GM12878 (cell line): Measurements from ENCODE around the gene NADSYN1. TPM values are rescaled to one million over a fixed set of nuclear protein-coding genes. Genes with fewer than 3 reads are reported as not detected.

Experiments used
- ATAC-seq: fragments of 200-7000 bp; cut with Tn5 transposase; 3 replicates; pipeline ENCODE4 v1.9.1; 2020; ENCODE audit warnings: mild to moderate bottlenecking, moderate library complexity
- BruUV-seq: library from RNA; stranded (reverse); fragments of 400-500 nt; replicated peaks from 2 replicates; lab custom pipeline; 2021; lab: Mats Ljungman, UMichigan
- CTCF ChIA-PET: fragments of 300-600 bp; sonication (Branson Sonifier 250); formaldehyde crosslinking; extraction: SDS; loops from one replicate; lab custom pipeline; 2021; ENCODE audit warnings: inconsistent platforms; lab: Yijun Ruan, JAX
- POLR2A ChIA-PET: fragments of 350-600 bp; formaldehyde crosslinking; extraction: SDS; loops from one replicate; lab custom pipeline; 2021; ENCODE audit warnings: inconsistent platforms; lab: Charles Lee
- RAD21 ChIA-PET: fragments of 300-600 bp; sonication (Branson Sonifier 250); formaldehyde crosslinking; loops from one replicate; lab custom pipeline; 2023; ENCODE audit warnings: antibody characterized with exemption; ENCODE audit not compliant: unreplicated experiment; lab: Charles Lee
- SMC1A ChIA-PET: fragments of 300-600 bp; sonication (Branson Sonifier 250); formaldehyde crosslinking; loops from one replicate; lab custom pipeline; 2023; ENCODE audit not compliant: unreplicated experiment, uncharacterized antibody; lab: Charles Lee
- DNase-seq: peaks from one replicate; pipeline ENCODE4 v3.0.0-alpha.2; 2011; ENCODE audit warnings: low read depth, low spot score
- FAIRE-seq: peaks from 3 replicates; lab custom pipeline; 2011; peaks lifted over from hg19 to GRCh38; lab: Jason Lieb, UNC
- H2AFZ ChIP-seq: 2 replicates; pipeline ENCODE4 v1.6.0; 2011; ENCODE audit warnings: low read depth, low read length, control low read depth; ENCODE audit not compliant: control insufficient read depth
- H3K27ac ChIP-seq: 2 replicates; pipeline ENCODE4 v1.5.1; 2011; ENCODE audit warnings: control low read depth; ENCODE audit not compliant: control insufficient read depth, insufficient read depth
- H3K27me3 ChIP-seq, 2 experiments: replicated peaks in 1 of 2; 2 replicates each; pipeline versions ENCODE4 v1.6.0 to v1.6.1; 2011; ENCODE audit warnings: low read length in 1 of 2; ENCODE audit not compliant: control insufficient read depth in 2 of 2, insufficient read depth in 2 of 2
- H3K36me3 ChIP-seq, 2 experiments: 2 replicates each; pipeline ENCODE4 v1.5.1; 2011; ENCODE audit warnings: low read length in 1 of 2; ENCODE audit not compliant: control insufficient read depth in 2 of 2, insufficient read depth in 2 of 2
- H3K4me1 ChIP-seq: 2 replicates; pipeline ENCODE4 v1.6.1; 2011; ENCODE audit warnings: mild to moderate bottlenecking, low read length, moderate library complexity, mixed read lengths; ENCODE audit not compliant: control insufficient read depth, insufficient read depth
- H3K4me2 ChIP-seq: 2 replicates; pipeline ENCODE4 v1.6.0; 2011; ENCODE audit warnings: control low read depth; ENCODE audit not compliant: control insufficient read depth, insufficient read depth
- H3K4me3 ChIP-seq: fragments of 200-600 bp; sonication (generic); 2 replicates; pipeline ENCODE4 v1.5.1; 2016
- H3K79me2 ChIP-seq: 2 replicates; pipeline ENCODE4 v1.6.0; 2011; ENCODE audit warnings: low read length; ENCODE audit not compliant: control insufficient read depth, insufficient read depth
- H3K9ac ChIP-seq: 2 replicates; pipeline ENCODE4 v1.8.0; 2011; ENCODE audit warnings: low read length, control low read depth, mixed read lengths; ENCODE audit not compliant: control insufficient read depth, insufficient read depth
- H3K9me3 ChIP-seq: replicated peaks from 3 replicates; pipeline ENCODE4 v1.5.1; 2011; ENCODE audit warnings: mild to moderate bottlenecking, low read length; ENCODE audit not compliant: control insufficient read depth, insufficient read depth
- H4K20me1 ChIP-seq: 2 replicates; pipeline ENCODE4 v1.6.0; 2011; ENCODE audit not compliant: control insufficient read depth, insufficient read depth
- BRCA1 ChIP-seq: IDR thresholded peaks from 2 replicates; pipeline ENCODE4 v1.6.1; 2011; ENCODE audit warnings: low read depth, low read length, improper control_type of control experiment
- CHD1 ChIP-seq: IDR thresholded peaks from 2 replicates; pipeline ENCODE4 v1.6.1; 2012; ENCODE audit warnings: low read depth, low read length, improper control_type of control experiment
- CTCF ChIP-seq, 3 experiments: IDR thresholded peaks in 2 of 3; conservative IDR thresholded peaks in 1 of 3; 2 replicates each; pipeline ENCODE4 v1.5.1; 2011; ENCODE audit warnings: low read depth in 3 of 3, low read length in 3 of 3, mild to moderate bottlenecking in 3 of 3, control low read depth in 2 of 3, moderate library complexity in 2 of 3, inconsistent platforms in 1 of 3, mixed read lengths in 1 of 3; ENCODE audit not compliant: control insufficient read depth in 2 of 3, insufficient read depth in 1 of 3; ENCODE audit errors: extremely low read depth in 1 of 3
- ESRRA ChIP-seq: IDR thresholded peaks from 2 replicates; pipeline ENCODE4 v1.6.1; 2012; ENCODE audit warnings: mild to moderate bottlenecking, low read length, improper control_type of control experiment
- HCFC1 ChIP-seq: fragments of 150-350 bp; IDR thresholded peaks from 2 replicates; pipeline ENCODE4 v1.6.1; 2014; ENCODE audit warnings: low read length
- HSF1 ChIP-seq: fragments of 150-350 bp; IDR thresholded peaks from 2 replicates; pipeline ENCODE4 v1.6.1; 2014; ENCODE audit warnings: mild to moderate bottlenecking, low read depth, low read length
- MXI1 ChIP-seq: fragments of 150-350 bp; IDR thresholded peaks from 2 replicates; pipeline ENCODE4 v1.6.1; 2011; ENCODE audit warnings: low read depth, mild to moderate bottlenecking, inconsistent platforms, low read length, improper control_type of control experiment
- PBX3 ChIP-seq: IDR thresholded peaks from 2 replicates; pipeline ENCODE4 v1.6.1; 2011; ENCODE audit warnings: mild to moderate bottlenecking, low read depth, low read length, moderate library complexity; ENCODE audit not compliant: insufficient replicate concordance
- RFX5 ChIP-seq: IDR thresholded peaks from 2 replicates; pipeline ENCODE4 v1.6.1; 2011; ENCODE audit warnings: low read depth, low read length, improper control_type of control experiment
- SPI1 ChIP-seq: IDR thresholded peaks from 2 replicates; pipeline ENCODE4 v1.6.1; 2011; ENCODE audit warnings: low read depth, mild to moderate bottlenecking, low read length, moderate library complexity, borderline replicate concordance; ENCODE audit not compliant: insufficient read depth
- ZNF592 ChIP-seq: fragments of 450-650 bp; IDR thresholded peaks from 2 replicates; pipeline ENCODE4 v1.6.1; 2017; ENCODE audit warnings: mild to moderate bottlenecking, moderate library complexity
- WGBS: methylation state at CpG from one replicate; pipeline ENCODE4 v1.1.6; 2016; ENCODE audit warnings: low lambda C conversion rate; ENCODE audit not compliant: insufficient replicate concordance, insufficient coverage; ENCODE audit errors: missing lambda C conversion rate; 5-methylcytosine and 5-hydroxymethylcytosine counted together
- in situ Hi-C: fragments of 300-500 bp; cut with MboI; formaldehyde crosslinking; loops from 9 replicates; pipeline ENCODE4 v1.14.3; 2018; ENCODE audit warnings: mixed read lengths
- intact Hi-C: fragments of 100-400 bp; cut with micrococcal nuclease; formaldehyde crosslinking; loops from one replicate; pipeline ENCODE4 v1.14.2; 2022; ENCODE audit not compliant: unreplicated experiment
- polyA plus RNA-seq, 11 experiments: library from polyadenylated mRNA; depleted of rRNA in 4 of 11; unstranded in 6 of 11; stranded (reverse) in 5 of 11; fragments of >200 nt; fragmentation: Nextera tagmentation in 4 of 11; fragmentation: Illumina TruSeq in 1 of 11; extraction: Ambion mirVana in 4 of 11; extraction: Trizol in 1 of 11; gene quantifications; 1 replicate in 1 of 11; 2 replicates in 10 of 11; pipeline versions ENCODE4 v1.2.1 to v1.2.3, GENCODE V29; 2011 to 2016; ENCODE audit warnings: inconsistent platforms in 2 of 11, missing spikeins in 2 of 11, low read depth in 1 of 11
- total RNA-seq, 4 experiments: library from RNA; depleted of rRNA in 3 of 4; stranded (reverse); fragments of >200 nt in 3 of 4; fragmentation: Illumina TruSeq in 1 of 4; extraction: Trizol in 1 of 4; gene quantifications; 2 replicates each; pipeline versions ENCODE4 v1.2.1 to v1.2.3, GENCODE V29; 2013 to 2021

The NADSYN1 gene
- total and polyA plus RNA-seq, 10 of the 15 experiments (the other 5 are each of a cell fraction or from before 2014, with no cell fraction given): 12.2 to 90.2 (median 69.5) TPM

GRCh38 chr11:71489311-71490043 is 36.5 kb downstream of the NADSYN1 start (continued):
- TF ChIP-seq HSF1: no peak
- no peak for TF ChIP-seq MXI1
- no peak for TF ChIP-seq CHD1
- no peak for TF ChIP-seq HCFC1
- no peak for TF ChIP-seq BRCA1
- 0 out of 2 replicates have a peak, but pooled peaks have one; percentile 19 for TF ChIP-seq SPI1

GRCh38 chr11:71490044-71490730 is 37.2 kb downstream of the NADSYN1 start:
- ATAC-seq: no peak
- Histone ChIP-seq H3K4me3 (no peak overlapping the region), H3K79me2 (no peaks in the 10 kb centered on the region), H3K27ac (no peak overlapping the region), H3K36me3 (peaks cover 19 to 21% of the 10 kb centered on the region in 2 experiments), H3K4me2 (no peak overlapping the region), H4K20me1 (no peaks in the 10 kb centered on the region), H3K9me3 (no peaks in the 10 kb centered on the region; the same call in 2 of the 3 replicates), H3K27me3 (no peaks in the 10 kb centered on the region), H2AFZ (no peak overlapping the region), H3K9ac (no peak overlapping the region), H3K4me1 (peaks cover 11% of the 10 kb centered on the region)
- WGBS: 97% methylated on average over 22 of the region's 23 CpGs
- FAIRE-seq: no peak
- ChIA-PET POLR2A (no interaction called here), RAD21 (no interaction called here), SMC1A (interaction anchor here (1.4 kb wide), 1 partner anchor 40 kb away, joined by 3 read pairs; no protein-coding TSS in a partner anchor), CTCF (interaction anchor here (0.6 kb wide), 1 partner anchor 716 kb away, joined by 3 read pairs; no protein-coding TSS in a partner anchor)
- no peak for DNase-seq
- in situ Hi-C loops (no loop called here), intact Hi-C loops (no loop called here)
- no TSS peak for BruUV-seq
- no peak for TF ChIP-seq ZNF592
- no peak for TF ChIP-seq CTCF (IDR thresholded peaks at IDR 0.05 in 2 of 3, conservative IDR thresholded peaks at IDR 0.05 in 1 of 3; ENCODE audit: control insufficient read depth in 2 of 3, extremely low read depth in 1 of 3, insufficient read depth in 1 of 3, low read depth in 3 of 3, low read length in 3 of 3)
- TF ChIP-seq RFX5: no peak
- no peak for TF ChIP-seq ESRRA
- TF ChIP-seq PBX3: no peak
